Esophagus squamous epithelium (tissue), 5 donors: ENCODE results near the gene LRRC36. TPM values are rescaled to one million over a fixed set of nuclear protein-coding genes. Genes with fewer than 3 reads are reported as not detected.

Experiments used
- DNase-seq: peaks from one replicate; lab custom pipeline; 2025; lab: John Stamatoyannopoulos, UW
- H3K27ac ChIP-seq, 4 donors: fragments of 200-600 bp; sonication (generic); one replicate each; pipeline ENCODE4 v1.5.1; 2016 to 2019; ENCODE audit warnings: mild to moderate bottlenecking in 1 of 4
- H3K27me3 ChIP-seq, 4 donors: fragments of 200-600 bp; sonication (generic); 1 replicate in 3 of 4; 2 replicates in 1 of 4; pipeline versions ENCODE4 v1.5.1 to v1.6.0; 2017 to 2021; ENCODE audit warnings: antibody characterized with exemption in 1 of 4
- H3K36me3 ChIP-seq, 3 donors: fragments of 200-600 bp; sonication (generic); one replicate each; pipeline ENCODE4 v1.5.1; 2016 to 2019
- H3K4me1 ChIP-seq, 3 donors: fragments of 200-600 bp; sonication (generic); one replicate each; pipeline ENCODE4 v1.5.1; 2017 to 2019
- H3K4me3 ChIP-seq, 4 donors: fragments of 200-600 bp; sonication (generic); 1 replicate in 3 of 4; 2 replicates in 1 of 4; pipeline ENCODE4 v1.5.1; 2016 to 2019; ENCODE audit warnings: mild to moderate bottlenecking in 2 of 4, moderate library complexity in 1 of 4
- H3K9me3 ChIP-seq, 3 donors: fragments of 200-600 bp; sonication (generic); one replicate each; pipeline ENCODE4 v1.5.1; 2016 to 2019
- CTCF ChIP-seq, 6 experiments: fragments of 450-650 bp in 4 of 6; fragments of 200-600 bp in 2 of 6; sonication (generic) in 2 of 6; IDR thresholded peaks; one replicate each; pipeline ENCODE4 v1.5.1; 2016 to 2019; ENCODE audit warnings: antibody characterized with exemption in 6 of 6, mild to moderate bottlenecking in 4 of 6, moderate library complexity in 4 of 6
- POLR2A ChIP-seq, 4 donors: fragments of 450-650 bp; IDR thresholded peaks; one replicate each; pipeline ENCODE4 v1.6.1; 2017; ENCODE audit warnings: antibody characterized with exemption in 4 of 4, mild to moderate bottlenecking in 4 of 4, moderate library complexity in 3 of 4
- WGBS, 2 donors: methylation state at CpG; one replicate each; pipeline ENCODE4 v1.1.5; 2018; 5-methylcytosine and 5-hydroxymethylcytosine counted together
- intact Hi-C: fragments of 100-400 bp; cut with DNase I; formaldehyde crosslinking; loops from one replicate; pipeline ENCODE4 v1.15.0; 2022
- total RNA-seq, 4 donors: library from RNA; depleted of rRNA; stranded (reverse); fragments of >200 nt; gene quantifications; one replicate each; pipeline ENCODE4 v1.1.0, GENCODE V29; 2016
- donor health status: DM: yes; HTN: yes; CAD: no.

Gene LRRC36
- total RNA-seq, 4 donors from 2014 or later = not detected

GRCh38 chr16:67429799-67430503, 103.3 kb downstream of the LRRC36 start:
- Histone ChIP-seq H3K9me3 (no peaks in the 10 kb centered on the region), H3K4me1 (peaks cover 21 to 58% (median 27%) of the 10 kb centered on the region in 3 donors), H3K36me3 (no peaks in the 10 kb centered on the region), H3K27me3 (peaks cover 0 to 36% (median 0%) of the 10 kb centered on the region in 4 donors), H3K4me3 (peak overlapping the region; percentile 36 to 71 (median 52)), H3K27ac (peak overlapping the region; percentile 76 to 89 (median 80))
- DNase-seq = no peak
- intact Hi-C loops = no loop called here
- WGBS, 2 donors = 0 to 14% methylated on average over 4 of the region's 13 CpGs
- TF ChIP-seq CTCF (IDR thresholded peaks at IDR 0.05) (no peak), POLR2A (IDR thresholded peaks at IDR 0.05) (no peak)

- WGBS, 2 donors = 3 to 5% methylated on average over 4 to 8 of the region's 53 CpGs
- Histone ChIP-seq H3K27ac (peak overlapping the region; percentile 76 to 89 (median 80)), H3K36me3 (peaks cover 0 to 3% (median 0%) of the 10 kb centered on the region in 3 donors), H3K4me3 (peak overlapping the region; percentile 36 to 71 (median 52)), H3K4me1 (peaks cover 21 to 58% (median 27%) of the 10 kb centered on the region in 3 donors), H3K27me3 (peaks cover 0 to 33% (median 0%) of the 10 kb centered on the region in 4 donors), H3K9me3 (no peaks in the 10 kb centered on the region)
- no peak for DNase-seq
- intact Hi-C loops = no loop called here
- TF ChIP-seq CTCF (IDR thresholded peaks at IDR 0.05) = peak in 1 of 6 experiments; percentile 6
- TF ChIP-seq POLR2A (IDR thresholded peaks at IDR 0.05) = peak in 1 of 4 donors; percentile 8
Observed at GRCh38 chr16:67430504-67430976, 103.9 kb downstream of the LRRC36 start.

GRCh38 chr16:67430977-67431774, 104.6 kb downstream of the LRRC36 start, which contains the start of gene HSD11B2:
Gene HSD11B2 (plus strand): TSS chr16:67431121. CDS start chr16:67431249, 128 bp downstream.
- no peak for DNase-seq
- intact Hi-C loops = no loop called here
- H3K4me1 ChIP-seq = peaks cover 21 to 58% (median 27%) of the 10 kb centered on the region in 3 donors
- H3K4me3 ChIP-seq = peak within 1 kb of the TSS; percentile 36 to 71 (median 52)
- peak within 1 kb of the TSS; percentile 76 to 89 (median 80) for H3K27ac ChIP-seq
- 0 to 13% methylated on average over 1 to 3 of the region's 87 CpGs for WGBS, 2 donors
- peaks cover 0 to 31% (median 0%) of the 10 kb centered on the region in 4 donors for H3K27me3 ChIP-seq
- TF ChIP-seq CTCF (IDR thresholded peaks at IDR 0.05) (peak in 3 of 6 experiments; percentile 14 to 31 (median 21)), POLR2A (IDR thresholded peaks at IDR 0.05) (peak in 1 of 4 donors; percentile 20)
- no peaks in the 10 kb centered on the region for H3K9me3 ChIP-seq
- peaks cover 0 to 9% (median 0%) of the 10 kb centered on the region in 3 donors for H3K36me3 ChIP-seq

GRCh38 chr16:67431775-67432505, 105.3 kb downstream of the LRRC36 start:
- intact Hi-C loops = no loop called here
- 29 to 48% methylated on average over 5 to 8 of the region's 13 CpGs for WGBS, 2 donors
- Histone ChIP-seq H3K9me3 (no peaks in the 10 kb centered on the region), H3K36me3 (peaks cover 0 to 17% (median 4%) of the 10 kb centered on the region in 3 donors), H3K4me3 (peak overlapping the region; percentile 36 to 71 (median 52)), H3K4me1 (peaks cover 21 to 58% (median 27%) of the 10 kb centered on the region in 3 donors), H3K27me3 (peaks cover 0 to 28% (median 0%) of the 10 kb centered on the region in 4 donors), H3K27ac (peak overlapping the region; percentile 76 to 89 (median 80))
- TF ChIP-seq POLR2A (IDR thresholded peaks at IDR 0.05) = no peak
- TF ChIP-seq CTCF (IDR thresholded peaks at IDR 0.05) = no peak
- no peak for DNase-seq
